ENCODE measurements around the gene ZDHHC14. TPM values are rescaled to one million over a fixed set of nuclear protein-coding genes. Genes with fewer than 3 reads are reported as not detected.

ZDHHC14 gene
- total RNA-seq, 1 donor from 2014 or later, result 26.1 TPM

GRCh38 chr6:157630463-157631080 lies 249.6 kb downstream of the ZDHHC14 start:
- TF ChIP-seq CTCF (IDR thresholded peaks at IDR 0.05; ENCODE audit: unreplicated experiment), result no peak
- no peak overlapping the region for H3K4me3 Mint-ChIP-seq (ENCODE audit: unreplicated experiment)
- peaks cover 16% of the 10 kb centered on the region for H3K4me1 Mint-ChIP-seq (ENCODE audit: unreplicated experiment)
- no peaks in the 10 kb centered on the region for H3K9me3 Mint-ChIP-seq (ENCODE audit: unreplicated experiment)
- H3K27me3 Mint-ChIP-seq (ENCODE audit: unreplicated experiment), result no peaks in the 10 kb centered on the region
- no peak for DNase-seq (ENCODE audit: low spot score)
- no peak overlapping the region for H3K27ac Mint-ChIP-seq (ENCODE audit: unreplicated experiment)
- no peaks in the 10 kb centered on the region for H3K36me3 Mint-ChIP-seq (ENCODE audit: low read depth, unreplicated experiment)

GRCh38 chr6:157631412-157631811 lies 250.4 kb downstream of the ZDHHC14 start:
- DNase-seq (ENCODE audit: low spot score), result no peak

GRCh38 chr6:157631838-157632614 lies 251.0 kb downstream of the ZDHHC14 start:
- TF ChIP-seq CTCF (IDR thresholded peaks at IDR 0.05; ENCODE audit: unreplicated experiment), result no peak
- no peak overlapping the region for H3K27ac Mint-ChIP-seq (ENCODE audit: unreplicated experiment)

More at GRCh38 chr6:157631412-157631811, 250.4 kb downstream of the ZDHHC14 start:
- Mint-ChIP-seq H3K27ac (ENCODE audit: unreplicated experiment) (no peak overlapping the region), H3K27me3 (ENCODE audit: unreplicated experiment) (no peaks in the 10 kb centered on the region), H3K9me3 (ENCODE audit: unreplicated experiment) (no peaks in the 10 kb centered on the region), H3K4me1 (ENCODE audit: unreplicated experiment) (peaks cover 16% of the 10 kb centered on the region), H3K4me3 (ENCODE audit: unreplicated experiment) (no peak overlapping the region), H3K36me3 (ENCODE audit: low read depth, unreplicated experiment) (no peaks in the 10 kb centered on the region)
- TF ChIP-seq CTCF (IDR thresholded peaks at IDR 0.05; ENCODE audit: unreplicated experiment), result no peak

GRCh38 chr6:157632821-157633220 lies 251.8 kb downstream of the ZDHHC14 start:
- no peak for DNase-seq (ENCODE audit: low spot score)

More at GRCh38 chr6:157631838-157632614, 251.0 kb downstream of the ZDHHC14 start:
- peaks cover 5% of the 10 kb centered on the region for H3K36me3 Mint-ChIP-seq (ENCODE audit: low read depth, unreplicated experiment)
- no peak for DNase-seq (ENCODE audit: low spot score)
- no peak overlapping the region for H3K4me3 Mint-ChIP-seq (ENCODE audit: unreplicated experiment)
- peaks cover 19% of the 10 kb centered on the region for H3K4me1 Mint-ChIP-seq (ENCODE audit: unreplicated experiment)
- no peaks in the 10 kb centered on the region for H3K27me3 Mint-ChIP-seq (ENCODE audit: unreplicated experiment)
- H3K9me3 Mint-ChIP-seq (ENCODE audit: unreplicated experiment), result no peaks in the 10 kb centered on the region

More at GRCh38 chr6:157632821-157633220, 251.8 kb downstream of the ZDHHC14 start:
- peaks cover 13% of the 10 kb centered on the region for H3K36me3 Mint-ChIP-seq (ENCODE audit: low read depth, unreplicated experiment)
- H3K27ac Mint-ChIP-seq (ENCODE audit: unreplicated experiment), result no peak overlapping the region
- no peak overlapping the region for H3K4me3 Mint-ChIP-seq (ENCODE audit: unreplicated experiment)
- H3K9me3 Mint-ChIP-seq (ENCODE audit: unreplicated experiment), result no peaks in the 10 kb centered on the region
- peaks cover 27% of the 10 kb centered on the region for H3K4me1 Mint-ChIP-seq (ENCODE audit: unreplicated experiment)
- TF ChIP-seq CTCF (IDR thresholded peaks at IDR 0.05; ENCODE audit: unreplicated experiment), result no peak
- peaks cover 3% of the 10 kb centered on the region for H3K27me3 Mint-ChIP-seq (ENCODE audit: unreplicated experiment)
